Endodermal cell (in vitro differentiated cells): ENCODE results near the gene ZCCHC4. TPM values are rescaled to one million over a fixed set of nuclear protein-coding genes. Genes with fewer than 3 reads are reported as not detected.

Source experiments
- DNase-seq: peaks from one replicate; pipeline ENCODE4 v3.0.0-alpha.2; 2017
- H3K27ac ChIP-seq: 2 replicates; pipeline ENCODE4 v1.5.1; 2013; ENCODE audit warnings: mild to moderate bottlenecking, low read depth, low read length, moderate library complexity
- H3K27me3 ChIP-seq: 2 replicates; pipeline ENCODE4 v1.6.1; 2013; ENCODE audit warnings: mild to moderate bottlenecking, low read length, moderate library complexity; ENCODE audit not compliant: insufficient read depth, control insufficient read depth, poor library complexity, severe bottlenecking
- H3K36me3 ChIP-seq: 2 replicates; pipeline ENCODE4 v1.7.0; 2013; ENCODE audit warnings: mild to moderate bottlenecking, low read length, moderate library complexity; ENCODE audit not compliant: control insufficient read depth, insufficient read depth
- H3K4me1 ChIP-seq: one replicate; pipeline ENCODE4 v1.7.0; 2013; ENCODE audit warnings: low read length; ENCODE audit not compliant: control insufficient read depth, insufficient read depth
- H3K4me3 ChIP-seq: 2 replicates; pipeline ENCODE4 v1.5.1; 2013; ENCODE audit warnings: mild to moderate bottlenecking, low read length, moderate library complexity
- H3K9ac ChIP-seq: 2 replicates; pipeline ENCODE4 v1.6.1; 2013; ENCODE audit warnings: mild to moderate bottlenecking, low read length, moderate library complexity; ENCODE audit not compliant: poor library complexity, severe bottlenecking; ENCODE audit errors: extremely low read depth
- H3K9me3 ChIP-seq: 2 replicates; pipeline ENCODE4 v1.6.1; 2013; ENCODE audit warnings: mild to moderate bottlenecking, low read length, moderate library complexity; ENCODE audit not compliant: control insufficient read depth
- H3K27ac Mint-ChIP-seq: 2 replicates; pipeline ENCODE4 v1.8.0; 2020; ENCODE audit warnings: mixed read lengths
- H3K27me3 Mint-ChIP-seq: 2 replicates; pipeline ENCODE4 v1.8.0; 2021; ENCODE audit warnings: mild to moderate bottlenecking, mixed read lengths; ENCODE audit not compliant: insufficient read depth
- H3K36me3 Mint-ChIP-seq: 2 replicates; pipeline ENCODE4 v1.8.0; 2020; ENCODE audit warnings: low read depth, mixed read lengths
- H3K4me1 Mint-ChIP-seq: 2 replicates; pipeline ENCODE4 v1.8.0; 2020; ENCODE audit warnings: mixed read lengths
- H3K4me3 Mint-ChIP-seq: 2 replicates; pipeline ENCODE4 v1.8.0; 2020; ENCODE audit warnings: mild to moderate bottlenecking, moderate library complexity, mixed read lengths
- H3K9me3 Mint-ChIP-seq: 2 replicates; pipeline ENCODE4 v1.8.0; 2020; ENCODE audit warnings: mild to moderate bottlenecking, mixed read lengths
- WGBS, 2 experiments: methylation state at CpG; one replicate each; pipeline versions ENCODE4 v1.1.5 to v1.1.7; 2013; ENCODE audit warnings: missing lambda C conversion rate in 2 of 2, mixed read lengths in 1 of 2; ENCODE audit not compliant: insufficient coverage in 1 of 2, insufficient read length in 1 of 2; 5-methylcytosine and 5-hydroxymethylcytosine counted together
- total RNA-seq, 2 donors: library from RNA; stranded (reverse); fragmentation: NEBNext Ultra II Directional in 1 of 2; extraction: Animal tissue kit (Norgen Biotek cat#: 25700) in 1 of 2; gene quantifications; 2 replicates in 1 of 2; 3 replicates in 1 of 2; pipeline ENCODE4 v1.2.1, GENCODE V29; 2021
- TF ChIP-seq, protein P1 (sequence below): fragments of 200-600 bp; sonication (generic); conservative IDR thresholded peaks from 2 replicates; pipeline ENCODE4 v1.5.0; 2021; ENCODE audit warnings: antibody characterized with exemption, mild to moderate bottlenecking

ZCCHC4 gene
- total RNA-seq, 2 donors from 2014 or later = 11.1 to 19.7 TPM

DNA sequence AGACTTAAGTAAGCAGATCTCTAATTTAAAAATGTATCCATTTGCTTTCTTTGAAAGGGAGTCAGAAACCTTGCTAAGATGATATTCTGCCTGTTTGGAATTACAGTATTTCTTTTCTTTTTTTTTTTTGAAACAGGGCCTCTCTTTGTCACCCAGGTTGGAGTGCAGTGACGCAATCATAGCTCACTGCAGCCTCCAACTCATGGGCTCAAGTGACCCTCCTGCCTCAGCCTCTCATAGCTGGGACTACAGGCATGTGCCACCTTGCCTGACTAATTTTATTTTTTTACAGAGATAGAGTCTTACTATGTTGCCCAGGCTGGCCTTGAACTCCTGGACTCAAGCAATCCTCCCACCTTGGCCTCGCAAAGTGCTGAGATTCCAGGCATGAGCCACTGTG lies 104.4 kb downstream of the ZCCHC4 start:
- H3K36me3 ChIP-seq = peaks cover 74% of the 10 kb centered on the region

More for the DNA sequence above, 104.4 kb downstream of the ZCCHC4 start:
- H3K9me3 ChIP-seq = no peaks in the 10 kb centered on the region
- TF ChIP-seq, protein P1, sequence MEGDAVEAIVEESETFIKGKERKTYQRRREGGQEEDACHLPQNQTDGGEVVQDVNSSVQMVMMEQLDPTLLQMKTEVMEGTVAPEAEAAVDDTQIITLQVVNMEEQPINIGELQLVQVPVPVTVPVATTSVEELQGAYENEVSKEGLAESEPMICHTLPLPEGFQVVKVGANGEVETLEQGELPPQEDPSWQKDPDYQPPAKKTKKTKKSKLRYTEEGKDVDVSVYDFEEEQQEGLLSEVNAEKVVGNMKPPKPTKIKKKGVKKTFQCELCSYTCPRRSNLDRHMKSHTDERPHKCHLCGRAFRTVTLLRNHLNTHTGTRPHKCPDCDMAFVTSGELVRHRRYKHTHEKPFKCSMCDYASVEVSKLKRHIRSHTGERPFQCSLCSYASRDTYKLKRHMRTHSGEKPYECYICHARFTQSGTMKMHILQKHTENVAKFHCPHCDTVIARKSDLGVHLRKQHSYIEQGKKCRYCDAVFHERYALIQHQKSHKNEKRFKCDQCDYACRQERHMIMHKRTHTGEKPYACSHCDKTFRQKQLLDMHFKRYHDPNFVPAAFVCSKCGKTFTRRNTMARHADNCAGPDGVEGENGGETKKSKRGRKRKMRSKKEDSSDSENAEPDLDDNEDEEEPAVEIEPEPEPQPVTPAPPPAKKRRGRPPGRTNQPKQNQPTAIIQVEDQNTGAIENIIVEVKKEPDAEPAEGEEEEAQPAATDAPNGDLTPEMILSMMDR = no peak
- no peak for DNase-seq
- Mint-ChIP-seq H3K27me3 (no peaks in the 10 kb centered on the region), H3K27ac (no peak overlapping the region), H3K9me3 (no peaks in the 10 kb centered on the region), H3K4me3 (no peak overlapping the region), H3K36me3 (peaks cover 59% of the 10 kb centered on the region), H3K4me1 (no peaks in the 10 kb centered on the region)
- H3K9ac ChIP-seq = no peak overlapping the region
- 94 to 100% methylated on average over 1 to 2 of the region's 2 CpGs for WGBS, 2 experiments
- no peaks in the 10 kb centered on the region for H3K4me1 ChIP-seq
- no peak overlapping the region for H3K4me3 ChIP-seq
- no peak overlapping the region for H3K27ac ChIP-seq
- no peaks in the 10 kb centered on the region for H3K27me3 ChIP-seq

Other genes with a start within 250 kb of the ZCCHC4 start
- gene SEPSECS, start 152.3 kb upstream of the ZCCHC4 start, total RNA-seq = 10 to 100 TPM in 1 of 2 donors, 1 to 10 TPM in 1; 5.9 to 12.6 TPM
- 10 to 100 TPM; 15.6 to 16.1 TPM for gene PI4K2B, start 78.7 kb upstream of the ZCCHC4 start, total RNA-seq
- 10 to 100 TPM; 41.7 to 46.4 TPM for gene ANAPC4, start 64.5 kb downstream of the ZCCHC4 start, total RNA-seq